ENCODE measurements around the gene NEUROG2. TPM values are rescaled to one million over a fixed set of nuclear protein-coding genes. Genes with fewer than 3 reads are reported as not detected.

The NEUROG2 gene
- polyA plus RNA-seq, 1 donor (not counting 4 experiments of a cell fraction or from before 2014, with no cell fraction given) = not detected

DNA sequence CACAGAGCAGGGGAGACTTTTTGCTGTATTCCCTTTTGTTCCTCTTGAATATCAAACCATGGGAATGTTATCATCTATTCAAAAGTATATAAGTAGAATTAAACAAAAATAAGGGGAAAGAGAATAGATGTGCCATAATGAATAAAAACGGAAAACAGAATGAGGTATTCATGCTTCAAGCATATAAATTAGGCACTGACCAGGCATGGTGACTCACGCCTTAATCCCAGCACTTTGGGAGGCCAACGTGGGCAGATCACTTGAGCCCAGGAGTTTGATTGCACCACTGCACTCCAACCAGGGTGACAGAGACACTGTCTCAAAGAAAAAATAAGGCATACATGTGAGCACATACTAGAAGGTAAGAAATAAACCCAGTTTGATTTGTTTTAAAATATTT, 16.3 kb upstream of the NEUROG2 start:
- no peak overlapping the region for H3K4me3 ChIP-seq (ENCODE audit: control insufficient read depth in 2 of 3, extremely low read depth in 1 of 3, insufficient read depth in 2 of 3, low read depth in 1 of 3, low read length in 3 of 3)
- H3K9me3 ChIP-seq (ENCODE audit: control insufficient read depth, low read depth, low read length) = no peaks in the 10 kb centered on the region
- DNase-seq (ENCODE audit: low read depth, low spot score) (no peak), FAIRE-seq (no peak)
- no peak overlapping the region for H3K4me2 ChIP-seq (ENCODE audit: control insufficient read depth, extremely low read depth, insufficient read depth, low read depth, low read length)
- no peaks in the 10 kb centered on the region for H3K9me1 ChIP-seq (ENCODE audit: control insufficient read depth, extremely low read depth, insufficient read depth, low read length)
- H3K79me2 ChIP-seq (ENCODE audit: control insufficient read depth, insufficient read depth, low read length) = no peaks in the 10 kb centered on the region
- no peak overlapping the region for H3K9ac ChIP-seq (ENCODE audit: control insufficient read depth, extremely low read depth, insufficient read depth, low read length)
- H2AFZ ChIP-seq (ENCODE audit: control insufficient read depth, low read length) = no peak overlapping the region
- TF ChIP-seq, protein P1, sequence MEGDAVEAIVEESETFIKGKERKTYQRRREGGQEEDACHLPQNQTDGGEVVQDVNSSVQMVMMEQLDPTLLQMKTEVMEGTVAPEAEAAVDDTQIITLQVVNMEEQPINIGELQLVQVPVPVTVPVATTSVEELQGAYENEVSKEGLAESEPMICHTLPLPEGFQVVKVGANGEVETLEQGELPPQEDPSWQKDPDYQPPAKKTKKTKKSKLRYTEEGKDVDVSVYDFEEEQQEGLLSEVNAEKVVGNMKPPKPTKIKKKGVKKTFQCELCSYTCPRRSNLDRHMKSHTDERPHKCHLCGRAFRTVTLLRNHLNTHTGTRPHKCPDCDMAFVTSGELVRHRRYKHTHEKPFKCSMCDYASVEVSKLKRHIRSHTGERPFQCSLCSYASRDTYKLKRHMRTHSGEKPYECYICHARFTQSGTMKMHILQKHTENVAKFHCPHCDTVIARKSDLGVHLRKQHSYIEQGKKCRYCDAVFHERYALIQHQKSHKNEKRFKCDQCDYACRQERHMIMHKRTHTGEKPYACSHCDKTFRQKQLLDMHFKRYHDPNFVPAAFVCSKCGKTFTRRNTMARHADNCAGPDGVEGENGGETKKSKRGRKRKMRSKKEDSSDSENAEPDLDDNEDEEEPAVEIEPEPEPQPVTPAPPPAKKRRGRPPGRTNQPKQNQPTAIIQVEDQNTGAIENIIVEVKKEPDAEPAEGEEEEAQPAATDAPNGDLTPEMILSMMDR (optimal IDR thresholded peaks at IDR 0.05 in 1 of 3, IDR thresholded peaks at IDR 0.05 in 1 of 3, conservative IDR thresholded peaks at IDR 0.05 in 1 of 3; ENCODE audit: extremely low read depth in 1 of 3, insufficient read depth in 2 of 3, low read length in 3 of 3) = no peak
- no peak for TF ChIP-seq EZH2 (IDR thresholded peaks at IDR 0.05; ENCODE audit: low read length)
- dilution Hi-C loops (cut with MboI; ENCODE audit: extremely low pct_ligation_motif_present, low sequenced_read_pairs) = no loop called here
- no peak overlapping the region for H3K27ac ChIP-seq (ENCODE audit: control insufficient read depth, insufficient read depth, low read length)
- H3K27me3 ChIP-seq (ENCODE audit: control insufficient read depth, extremely low read depth, insufficient read depth, low read length) = no peaks in the 10 kb centered on the region
- no peaks in the 10 kb centered on the region for H3K4me1 ChIP-seq (ENCODE audit: control insufficient read depth, extremely low read depth, insufficient read depth, low read length)
- H3K36me3 ChIP-seq (ENCODE audit: control insufficient read depth in 2 of 2, extremely low read depth in 1 of 2, insufficient read depth in 2 of 2, low read length in 2 of 2) = no peaks in the 10 kb centered on the region
- no peaks in the 10 kb centered on the region for H4K20me1 ChIP-seq (ENCODE audit: control insufficient read depth, extremely low read depth, insufficient read depth, low read length)

DNA sequence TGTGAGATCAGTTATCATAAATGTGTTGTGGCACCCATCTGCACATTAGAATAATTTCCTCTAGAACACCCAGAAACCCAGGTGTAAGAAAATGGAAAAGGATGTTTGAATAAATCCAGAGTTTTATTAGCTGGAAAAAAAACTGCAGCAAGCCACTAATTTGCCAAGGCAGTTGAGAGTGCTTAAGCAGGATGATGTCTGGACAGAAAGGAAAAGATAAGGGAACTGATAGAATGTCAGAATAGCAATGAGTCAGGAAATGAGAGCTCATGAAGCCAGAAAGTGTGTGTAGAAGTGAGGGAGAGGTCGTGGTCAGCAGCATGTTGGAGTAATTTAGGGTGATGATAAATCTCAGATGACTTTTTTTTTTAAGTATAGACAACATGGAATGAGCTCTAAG, 15.2 kb upstream of the NEUROG2 start:
- no peak for DNase-seq (ENCODE audit: low read depth, low spot score)
- no peak for FAIRE-seq

More for the DNA sequence above, 15.2 kb upstream of the NEUROG2 start:
- Histone ChIP-seq H3K27ac (ENCODE audit: control insufficient read depth, insufficient read depth, low read length) (no peak overlapping the region), H3K9me3 (ENCODE audit: control insufficient read depth, low read depth, low read length) (no peaks in the 10 kb centered on the region), H3K36me3 (ENCODE audit: control insufficient read depth in 2 of 2, extremely low read depth in 1 of 2, insufficient read depth in 2 of 2, low read length in 2 of 2) (no peaks in the 10 kb centered on the region), H3K4me1 (ENCODE audit: control insufficient read depth, extremely low read depth, insufficient read depth, low read length) (no peaks in the 10 kb centered on the region), H3K27me3 (ENCODE audit: control insufficient read depth, extremely low read depth, insufficient read depth, low read length) (no peaks in the 10 kb centered on the region), H3K79me2 (ENCODE audit: control insufficient read depth, insufficient read depth, low read length) (no peaks in the 10 kb centered on the region), H3K9me1 (ENCODE audit: control insufficient read depth, extremely low read depth, insufficient read depth, low read length) (no peaks in the 10 kb centered on the region), H3K4me2 (ENCODE audit: control insufficient read depth, extremely low read depth, insufficient read depth, low read depth, low read length) (no peak overlapping the region), H2AFZ (ENCODE audit: control insufficient read depth, low read length) (no peak overlapping the region), H3K4me3 (ENCODE audit: control insufficient read depth in 2 of 3, extremely low read depth in 1 of 3, insufficient read depth in 2 of 3, low read depth in 1 of 3, low read length in 3 of 3) (no peak overlapping the region), H4K20me1 (ENCODE audit: control insufficient read depth, extremely low read depth, insufficient read depth, low read length) (no peaks in the 10 kb centered on the region), H3K9ac (ENCODE audit: control insufficient read depth, extremely low read depth, insufficient read depth, low read length) (no peak overlapping the region)
- TF ChIP-seq, protein P1 (optimal IDR thresholded peaks at IDR 0.05 in 1 of 3, IDR thresholded peaks at IDR 0.05 in 1 of 3, conservative IDR thresholded peaks at IDR 0.05 in 1 of 3; ENCODE audit: extremely low read depth in 1 of 3, insufficient read depth in 2 of 3, low read length in 3 of 3) = no peak
- no peak for TF ChIP-seq EZH2 (IDR thresholded peaks at IDR 0.05; ENCODE audit: low read length)
- dilution Hi-C loops (cut with MboI; ENCODE audit: extremely low pct_ligation_motif_present, low sequenced_read_pairs) = no loop called here

Data from keratinocyte (primary cell).